Loucy (cell line): ENCODE results near the gene TOM1L1.

Source experiments
- CTCF ChIP-seq: fragments of 200-600 bp; sonication (generic); conservative IDR thresholded peaks from 2 replicates; pipeline ENCODE4 v1.5.1; 2014; ENCODE audit warnings: mild to moderate bottlenecking, antibody characterized with exemption, low read length
- EZH2phosphoT487 ChIP-seq: fragments of 200-600 bp; IDR thresholded peaks from 2 replicates; pipeline ENCODE4 v1.6.1; 2018; ENCODE audit warnings: antibody characterized with exemption, mild to moderate bottlenecking, moderate library complexity, borderline replicate concordance

DNA sequence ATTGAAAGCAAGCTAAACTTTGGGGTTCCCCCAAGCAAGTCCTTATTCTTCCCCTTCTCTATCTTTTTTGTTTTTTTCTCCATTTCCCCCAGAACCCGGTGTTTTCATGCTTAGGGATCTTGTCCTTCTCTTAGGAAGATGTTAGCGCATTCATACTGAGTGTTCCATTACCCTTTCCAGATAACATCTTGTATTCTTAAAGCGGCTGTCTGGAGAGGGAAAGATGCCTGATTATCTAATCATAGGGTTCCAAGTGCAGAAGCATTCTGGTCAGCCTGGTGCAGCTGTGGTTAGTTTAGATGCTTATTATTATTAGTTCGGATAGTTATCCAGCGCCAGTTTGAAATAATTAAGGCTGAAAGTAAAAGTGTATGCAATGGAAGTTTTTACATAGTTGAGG is 2.0 kb downstream of the TOM1L1 start:
- TF ChIP-seq CTCF (no peak), EZH2phosphoT487 (no peak)
